Measurements from ENCODE around the gene COL25A1. TPM values are rescaled to one million over a fixed set of nuclear protein-coding genes. Genes with fewer than 3 reads are reported as not detected.

COL25A1 gene
- total RNA-seq, 1 experiment from 2014 or later = not detected

DNA sequence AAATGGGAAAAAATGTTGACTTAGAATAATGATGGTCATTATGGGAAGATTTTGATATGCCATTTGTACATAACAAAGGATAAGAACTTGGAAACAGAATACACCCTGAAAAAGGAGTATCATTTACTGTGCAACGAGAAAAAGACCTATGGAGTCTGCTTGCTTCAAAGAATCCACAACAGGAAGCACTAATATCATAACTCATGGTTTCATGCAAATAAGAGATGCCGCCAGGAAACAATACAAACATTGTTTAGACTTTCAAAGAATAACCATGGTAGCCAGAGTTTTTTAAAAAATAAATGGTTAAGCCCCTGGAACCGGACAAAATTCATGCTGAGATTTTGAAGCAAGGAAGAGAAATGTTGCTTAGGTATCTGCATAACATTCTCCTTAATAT lies 399.7 kb downstream of the COL25A1 start:
- intact Hi-C loops (cut with micrococcal nuclease) = no loop called here
- Histone ChIP-seq H3K27ac (ENCODE audit: low read depth, low read length) (no peak overlapping the region), H3K4me2 (ENCODE audit: low read length) (no peak overlapping the region), H3K79me2 (ENCODE audit: insufficient read depth, low read length) (no peaks in the 10 kb centered on the region), H3K4me3 (replicated peaks in 1 of 2; ENCODE audit: low read depth in 1 of 2, low read length in 2 of 2) (no peak overlapping the region), H4K20me1 (ENCODE audit: insufficient read depth) (no peaks in the 10 kb centered on the region), H3K27me3 (ENCODE audit: insufficient read depth, low read length) (peaks cover 51% of the 10 kb centered on the region), H3K36me3 (ENCODE audit: control insufficient read depth in 1 of 2, insufficient read depth in 2 of 2, low read length in 2 of 2) (no peaks in the 10 kb centered on the region), H3K4me1 (ENCODE audit: control insufficient read depth in 1 of 2, insufficient read depth in 2 of 2, low read length in 2 of 2) (no peaks in the 10 kb centered on the region), H3K9me3 (ENCODE audit: control insufficient read depth in 1 of 2, insufficient read depth in 1 of 2, low read depth in 1 of 2, low read length in 2 of 2) (no peaks in the 10 kb centered on the region), H3K9me2 (ENCODE audit: insufficient read depth) (no peaks in the 10 kb centered on the region), H2AFZ (ENCODE audit: low read depth, low read length, poor library complexity, severe bottlenecking) (no peak overlapping the region), H3K9ac (ENCODE audit: low read length) (no peak overlapping the region)
- ChIA-PET POLR2A (no interaction called here), CTCF (no interaction called here), RAD21 (ENCODE audit: low non-redundant PET in 1 of 2, low total read pairs in 2 of 2, uncharacterized antibody in 2 of 2, unreplicated experiment in 2 of 2) (no interaction called here)
- no peak for ATAC-seq
- BruUV-seq (replicated peaks) = no TSS peak
- no peak for DNase-seq (ENCODE audit: low read depth, low spot score)
- TF ChIP-seq EZH2 (IDR thresholded peaks at IDR 0.05) (no peak), POLR2AphosphoS5 (IDR thresholded peaks at IDR 0.05; ENCODE audit: low read depth, low read length) (no peak), EGR1 (IDR thresholded peaks at IDR 0.05; ENCODE audit: low read depth) (no peak), CEBPB (IDR thresholded peaks at IDR 0.05; ENCODE audit: low read depth) (no peak), SP1 (IDR thresholded peaks at IDR 0.05; ENCODE audit: low read depth) (no peak), POLR2A (IDR thresholded peaks at IDR 0.05; ENCODE audit: borderline replicate concordance, extremely low read depth, insufficient read depth, insufficient read length) (no peak), JUND (IDR thresholded peaks at IDR 0.05) (no peak), SIN3A (IDR thresholded peaks at IDR 0.05; ENCODE audit: low read depth) (no peak), TCF7L2 (IDR thresholded peaks at IDR 0.05; ENCODE audit: borderline replicate concordance, extremely low read depth, insufficient read depth, insufficient read length) (no peak), YY1 (IDR thresholded peaks at IDR 0.05; ENCODE audit: extremely low read depth, insufficient replicate concordance, low read depth, low read length) (no peak), ZFX (IDR thresholded peaks at IDR 0.05) (no peak), ELF1 (IDR thresholded peaks at IDR 0.05; ENCODE audit: borderline replicate concordance, low read depth) (no peak)
- TF ChIP-seq, protein P1, sequence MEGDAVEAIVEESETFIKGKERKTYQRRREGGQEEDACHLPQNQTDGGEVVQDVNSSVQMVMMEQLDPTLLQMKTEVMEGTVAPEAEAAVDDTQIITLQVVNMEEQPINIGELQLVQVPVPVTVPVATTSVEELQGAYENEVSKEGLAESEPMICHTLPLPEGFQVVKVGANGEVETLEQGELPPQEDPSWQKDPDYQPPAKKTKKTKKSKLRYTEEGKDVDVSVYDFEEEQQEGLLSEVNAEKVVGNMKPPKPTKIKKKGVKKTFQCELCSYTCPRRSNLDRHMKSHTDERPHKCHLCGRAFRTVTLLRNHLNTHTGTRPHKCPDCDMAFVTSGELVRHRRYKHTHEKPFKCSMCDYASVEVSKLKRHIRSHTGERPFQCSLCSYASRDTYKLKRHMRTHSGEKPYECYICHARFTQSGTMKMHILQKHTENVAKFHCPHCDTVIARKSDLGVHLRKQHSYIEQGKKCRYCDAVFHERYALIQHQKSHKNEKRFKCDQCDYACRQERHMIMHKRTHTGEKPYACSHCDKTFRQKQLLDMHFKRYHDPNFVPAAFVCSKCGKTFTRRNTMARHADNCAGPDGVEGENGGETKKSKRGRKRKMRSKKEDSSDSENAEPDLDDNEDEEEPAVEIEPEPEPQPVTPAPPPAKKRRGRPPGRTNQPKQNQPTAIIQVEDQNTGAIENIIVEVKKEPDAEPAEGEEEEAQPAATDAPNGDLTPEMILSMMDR (IDR thresholded peaks at IDR 0.05 in 2 of 3, conservative IDR thresholded peaks at IDR 0.05 in 1 of 3; ENCODE audit: borderline replicate concordance in 1 of 3, insufficient read depth in 1 of 3, low read depth in 2 of 3, low read length in 2 of 3) = no peak
- TF ChIP-seq, protein P2, sequence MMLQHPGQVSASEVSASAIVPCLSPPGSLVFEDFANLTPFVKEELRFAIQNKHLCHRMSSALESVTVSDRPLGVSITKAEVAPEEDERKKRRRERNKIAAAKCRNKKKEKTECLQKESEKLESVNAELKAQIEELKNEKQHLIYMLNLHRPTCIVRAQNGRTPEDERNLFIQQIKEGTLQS (IDR thresholded peaks at IDR 0.05) = no peak
- TF ChIP-seq, protein P3, sequence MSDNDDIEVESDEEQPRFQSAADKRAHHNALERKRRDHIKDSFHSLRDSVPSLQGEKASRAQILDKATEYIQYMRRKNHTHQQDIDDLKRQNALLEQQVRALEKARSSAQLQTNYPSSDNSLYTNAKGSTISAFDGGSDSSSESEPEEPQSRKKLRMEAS (IDR thresholded peaks at IDR 0.05) = no peak
